Brain microvascular endothelial cell (primary cell): ENCODE data around the gene STK11.
A peak's percentile ranks its signal among the peaks of the same experiment; 100 is the strongest.

ENCODE experiments used
- DNase-seq: peaks from one replicate; pipeline ENCODE4 v3.0.0-alpha.2; 2020
- H3K27ac ChIP-seq: fragments of 250-450 bp; sonication (Bioruptor Pico); 2 replicates; pipeline ENCODE4 v1.5.1; 2020; ENCODE audit warnings: mild to moderate bottlenecking, moderate library complexity
- H3K27me3 ChIP-seq: fragments of 250-450 bp; sonication (Bioruptor Pico); replicated peaks from 2 replicates; pipeline ENCODE4 v1.5.1; 2020; ENCODE audit warnings: mild to moderate bottlenecking
- H3K36me3 ChIP-seq: fragments of 250-450 bp; sonication (Bioruptor Pico); replicated peaks from 2 replicates; pipeline ENCODE4 v1.5.1; 2020; ENCODE audit warnings: mild to moderate bottlenecking
- H3K4me3 ChIP-seq: 2 replicates; pipeline ENCODE4 v1.5.1; 2011; ENCODE audit warnings: low read depth, mild to moderate bottlenecking, control low read depth, low read length, moderate library complexity
- in situ Hi-C: cut with HindIII; loops from 2 replicates; pipeline ENCODE4 v1.10.0; 2017; ENCODE audit warnings: low sequenced_read_pairs, low pct_ligation_motif_present
- TF ChIP-seq, protein P1 (sequence below): IDR thresholded peaks from 2 replicates; pipeline ENCODE4 v1.5.1; 2011; ENCODE audit warnings: low read depth, mild to moderate bottlenecking, moderate library complexity, low read length, control low read depth, inconsistent platforms; ENCODE audit errors: missing control alignments

The STK11 gene

DNA sequence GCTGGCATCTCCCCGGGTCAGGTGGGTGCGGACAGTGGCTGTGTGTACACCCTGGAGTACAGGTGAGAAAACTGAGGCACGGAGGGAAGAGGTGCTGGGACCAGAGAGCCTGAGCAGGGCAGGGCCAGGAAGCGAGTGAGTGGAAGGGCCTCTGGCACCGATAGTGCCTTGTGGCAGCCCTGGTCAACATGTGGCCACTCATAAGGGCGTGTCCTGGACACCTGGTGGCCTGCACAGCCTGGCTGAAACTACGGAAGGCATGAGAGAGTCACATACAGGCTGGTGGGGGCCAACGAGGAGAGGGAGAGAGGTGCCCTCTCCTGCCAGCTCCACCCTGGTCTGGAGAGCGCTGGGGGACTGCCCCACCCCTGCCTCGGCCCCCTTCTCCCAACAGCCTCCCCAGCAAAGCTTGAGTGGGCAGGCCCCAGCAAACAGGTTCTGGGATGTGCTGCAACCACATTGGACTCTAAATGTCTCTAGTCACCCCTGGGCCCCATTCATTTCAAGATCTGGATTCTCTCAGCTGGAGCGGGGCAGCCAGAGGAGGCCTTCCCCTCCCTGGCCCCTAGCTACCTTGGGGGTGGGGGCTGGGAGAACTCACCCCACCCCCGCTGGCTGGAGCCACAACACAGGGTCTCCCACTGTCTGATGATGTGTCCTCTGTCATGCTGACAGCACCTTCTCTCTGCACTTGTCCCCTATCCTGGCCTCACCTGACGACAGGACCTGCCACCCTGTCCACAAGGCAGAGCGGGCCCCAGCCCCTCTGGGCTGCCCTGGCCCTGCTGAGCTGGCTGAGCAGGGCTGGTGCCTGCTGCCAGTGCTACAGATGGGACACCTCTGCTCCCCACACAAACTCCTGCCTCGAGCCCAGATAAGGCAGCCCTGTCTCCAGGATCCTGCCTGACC is 26.4 kb downstream of the STK11 start:
- Histone ChIP-seq H3K27me3 (no peaks in the 10 kb centered on the region), H3K4me3 (no peak overlapping the region), H3K27ac (no peak overlapping the region), H3K36me3 (peaks cover 40% of the 10 kb centered on the region)
- TF ChIP-seq, protein P1, sequence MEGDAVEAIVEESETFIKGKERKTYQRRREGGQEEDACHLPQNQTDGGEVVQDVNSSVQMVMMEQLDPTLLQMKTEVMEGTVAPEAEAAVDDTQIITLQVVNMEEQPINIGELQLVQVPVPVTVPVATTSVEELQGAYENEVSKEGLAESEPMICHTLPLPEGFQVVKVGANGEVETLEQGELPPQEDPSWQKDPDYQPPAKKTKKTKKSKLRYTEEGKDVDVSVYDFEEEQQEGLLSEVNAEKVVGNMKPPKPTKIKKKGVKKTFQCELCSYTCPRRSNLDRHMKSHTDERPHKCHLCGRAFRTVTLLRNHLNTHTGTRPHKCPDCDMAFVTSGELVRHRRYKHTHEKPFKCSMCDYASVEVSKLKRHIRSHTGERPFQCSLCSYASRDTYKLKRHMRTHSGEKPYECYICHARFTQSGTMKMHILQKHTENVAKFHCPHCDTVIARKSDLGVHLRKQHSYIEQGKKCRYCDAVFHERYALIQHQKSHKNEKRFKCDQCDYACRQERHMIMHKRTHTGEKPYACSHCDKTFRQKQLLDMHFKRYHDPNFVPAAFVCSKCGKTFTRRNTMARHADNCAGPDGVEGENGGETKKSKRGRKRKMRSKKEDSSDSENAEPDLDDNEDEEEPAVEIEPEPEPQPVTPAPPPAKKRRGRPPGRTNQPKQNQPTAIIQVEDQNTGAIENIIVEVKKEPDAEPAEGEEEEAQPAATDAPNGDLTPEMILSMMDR = no peak
- DNase-seq = no peak
- in situ Hi-C loops = loop anchor here (25.0 kb wide), 1 partner anchor 120 kb away; the partner anchor contains the start of gene GPX4

DNA sequence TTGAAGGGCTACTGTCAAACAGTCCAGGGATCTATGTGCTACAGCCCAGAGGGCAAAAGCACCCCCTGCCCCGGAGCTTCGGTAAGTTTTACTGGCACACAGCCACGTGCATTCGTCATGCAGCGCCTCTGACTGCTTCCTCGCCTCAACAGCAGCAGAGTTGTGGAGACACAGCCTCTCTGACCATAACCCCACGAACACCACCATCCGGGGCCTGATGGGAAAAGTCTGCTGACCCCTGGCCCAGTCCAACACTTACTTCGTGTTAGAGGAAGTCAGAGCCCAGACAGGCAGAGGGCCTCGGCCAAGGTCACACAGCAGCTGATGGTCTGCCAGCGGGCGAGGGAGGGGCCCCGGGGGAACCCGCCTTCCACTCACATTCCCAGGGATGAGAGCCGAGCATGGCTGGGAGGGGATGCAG is 27.1 kb downstream of the STK11 start:
- Histone ChIP-seq H3K4me3 (no peak overlapping the region), H3K36me3 (peaks cover 33% of the 10 kb centered on the region), H3K27me3 (no peaks in the 10 kb centered on the region), H3K27ac (no peak overlapping the region)
- in situ Hi-C loops = loop anchor here (25.0 kb wide), 1 partner anchor 120 kb away; the partner anchor contains the start of gene GPX4
- TF ChIP-seq, protein P1 = no peak
- peak; percentile 55 for DNase-seq

DNA sequence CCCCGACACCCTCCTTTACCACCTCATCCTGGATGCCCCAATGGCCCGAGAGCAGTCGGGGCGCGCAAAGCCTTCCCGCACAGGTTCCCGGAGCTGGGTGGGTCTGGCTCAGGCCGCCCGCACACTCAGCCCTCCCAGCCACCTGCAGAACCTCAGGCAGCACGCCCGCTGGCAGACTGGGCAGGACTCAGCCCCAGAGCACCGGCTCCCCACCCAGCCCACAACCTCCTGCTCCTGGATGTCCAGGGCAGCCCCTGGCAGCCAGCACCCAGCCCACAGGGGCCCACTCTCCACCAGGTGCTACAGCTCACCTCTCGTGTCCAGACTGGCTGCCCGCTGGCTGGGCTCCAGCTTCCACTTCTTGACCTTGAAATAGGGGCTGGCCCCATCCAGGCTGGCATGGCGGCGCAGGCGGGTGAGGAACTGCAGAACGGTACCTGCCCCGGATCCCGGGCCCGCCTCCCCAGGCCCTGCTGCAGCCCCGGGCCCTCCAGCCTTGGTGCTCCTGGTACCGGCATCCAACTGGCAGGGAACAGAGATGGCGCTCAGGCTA is 27.6 kb downstream of the STK11 start:
- no peaks in the 10 kb centered on the region for H3K27me3 ChIP-seq
- no peak for DNase-seq
- in situ Hi-C loops = loop anchor here (25.0 kb wide), 1 partner anchor 121 kb away; the partner anchor contains the start of gene GPX4
- TF ChIP-seq, protein P1 = no peak
- H3K27ac ChIP-seq = no peak overlapping the region
- H3K36me3 ChIP-seq = peaks cover 30% of the 10 kb centered on the region
- H3K4me3 ChIP-seq = no peak overlapping the region

DNA sequence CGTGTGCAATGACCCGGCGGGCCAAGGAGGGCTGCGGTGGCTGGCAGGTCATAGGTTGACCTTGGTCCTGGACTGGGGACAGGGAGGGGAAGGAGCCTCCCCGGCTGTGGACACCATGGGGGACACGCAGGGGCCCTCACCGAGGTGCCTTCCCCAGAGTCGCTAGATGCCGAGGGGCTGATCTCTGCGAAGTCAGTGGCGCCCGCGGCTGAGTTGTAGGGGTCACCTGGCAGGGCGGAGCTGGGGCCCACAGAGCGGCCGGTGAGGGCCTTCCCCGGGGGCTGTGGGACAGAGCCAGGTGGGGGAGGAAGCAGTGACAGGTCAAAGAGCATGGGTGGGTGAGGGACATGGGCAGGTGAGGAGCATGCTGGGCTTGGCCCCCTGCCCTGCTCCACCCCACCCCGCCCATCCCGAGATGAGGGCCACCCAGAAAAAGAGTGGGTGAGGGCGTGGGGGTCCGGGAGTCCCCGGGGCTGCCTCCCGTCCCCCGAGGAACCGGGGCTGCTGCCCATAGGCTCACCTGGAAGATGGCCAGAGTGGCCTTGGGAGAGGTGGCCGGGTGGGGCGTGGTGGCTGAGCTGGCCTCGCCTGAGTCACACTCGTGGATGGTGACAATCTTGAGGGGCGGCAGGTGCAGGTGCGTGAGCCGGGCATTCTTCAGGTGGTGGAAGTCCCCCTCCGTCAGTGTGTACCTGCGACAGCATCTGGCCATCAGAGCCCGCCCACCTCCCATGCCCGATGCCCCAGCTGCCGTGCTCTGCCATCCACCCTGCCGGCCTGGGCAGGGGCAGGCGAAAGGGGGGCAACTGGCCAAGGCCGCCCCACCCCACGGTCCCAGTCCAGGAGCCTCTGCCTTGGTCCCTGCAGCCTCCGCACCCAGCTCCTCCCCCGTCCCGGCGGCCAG is 28.7 kb downstream of the STK11 start:
- no peaks in the 10 kb centered on the region for H3K27me3 ChIP-seq
- TF ChIP-seq, protein P1 = no peak
- DNase-seq = no peak
- H3K36me3 ChIP-seq = peaks cover 27% of the 10 kb centered on the region
- no peak overlapping the region for H3K4me3 ChIP-seq
- H3K27ac ChIP-seq = no peak overlapping the region
- in situ Hi-C loops = loop anchor here (25.0 kb wide), 1 partner anchor 122 kb away; the partner anchor contains the start of gene GPX4

DNA sequence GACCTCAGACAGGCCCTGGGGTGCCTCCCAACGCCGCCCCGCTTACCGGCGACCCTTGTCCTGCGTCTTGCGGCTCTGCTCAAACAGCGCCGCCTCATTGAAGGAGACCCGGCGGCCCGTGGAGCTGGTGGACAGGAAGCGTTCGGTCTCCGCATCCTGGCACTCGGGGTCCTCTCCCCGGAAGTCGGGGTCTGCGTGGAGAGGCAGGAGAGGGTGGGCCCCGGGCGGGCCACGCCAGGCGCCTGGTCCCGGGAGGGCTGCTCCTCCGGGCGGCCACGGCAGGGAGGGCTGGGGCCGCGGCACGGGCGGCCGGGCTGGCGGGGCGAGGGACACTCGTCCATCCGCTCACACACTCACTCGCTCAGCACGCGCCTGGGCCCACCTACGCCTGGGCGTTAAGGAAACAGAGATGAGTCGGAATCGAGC is 29.4 kb downstream of the STK11 start:
- Histone ChIP-seq H3K4me3 (no peak overlapping the region), H3K27me3 (no peaks in the 10 kb centered on the region), H3K27ac (no peak overlapping the region), H3K36me3 (peaks cover 27% of the 10 kb centered on the region)
- no peak for DNase-seq
- TF ChIP-seq, protein P1 = no peak
- in situ Hi-C loops = loop anchor here (25.0 kb wide), 1 partner anchor 123 kb away; the partner anchor contains the start of gene GPX4
